OCI-LY1 (cell line): ENCODE measurements around the gene MAN1C1.

Source experiments
- H2AFZ ChIP-seq: fragments of 200-600 bp; sonication (generic), shearing (Covaris generic); 2 replicates; pipeline ENCODE4 v1.6.0; 2014; ENCODE audit warnings: antibody characterized with exemption, mild to moderate bottlenecking, low read length
- H3F3A ChIP-seq: fragments of 200-600 bp; sonication (generic), shearing (Covaris generic); 2 replicates; pipeline ENCODE4 v1.6.0; 2014; ENCODE audit warnings: mild to moderate bottlenecking, antibody characterized with exemption, low read length, moderate library complexity; ENCODE audit not compliant: insufficient read depth
- H3K27ac ChIP-seq: fragments of 200-600 bp; sonication (generic); 2 replicates; pipeline ENCODE4 v1.5.1; 2014; ENCODE audit warnings: low read length, mixed run types, mild to moderate bottlenecking, low read depth; ENCODE audit not compliant: poor library complexity, severe bottlenecking
- H3K27me3 ChIP-seq: fragments of 200-600 bp; sonication (generic); 2 replicates; pipeline ENCODE4 v1.6.0; 2014; ENCODE audit warnings: antibody characterized with exemption, mild to moderate bottlenecking, low read length, moderate library complexity; ENCODE audit not compliant: insufficient read depth
- H3K36me3 ChIP-seq: fragments of 200-600 bp; sonication (generic); 2 replicates; pipeline ENCODE4 v1.6.1; 2014; ENCODE audit warnings: mild to moderate bottlenecking, antibody characterized with exemption, low read length, moderate library complexity, mixed read lengths; ENCODE audit not compliant: insufficient read depth
- H3K4me1 ChIP-seq: fragments of 200-600 bp; sonication (generic); 2 replicates; pipeline ENCODE4 v1.5.1; 2014; ENCODE audit warnings: mild to moderate bottlenecking, low read length, moderate library complexity; ENCODE audit not compliant: insufficient read depth, severe bottlenecking
- H3K4me2 ChIP-seq: fragments of 200-600 bp; sonication (generic), shearing (Covaris generic); 2 replicates; pipeline ENCODE4 v1.6.1; 2014; ENCODE audit warnings: low read length
- H3K4me3 ChIP-seq: fragments of 200-600 bp; sonication (generic); 2 replicates; pipeline ENCODE4 v1.5.1; 2014; ENCODE audit warnings: low read length, low read depth, mild to moderate bottlenecking, mixed read lengths; ENCODE audit not compliant: poor library complexity, severe bottlenecking
- H3K79me2 ChIP-seq: fragments of 200-600 bp; shearing (Covaris generic); 2 replicates; pipeline ENCODE4 v1.6.1; 2016; ENCODE audit warnings: mixed run types, low read length, mixed read lengths; ENCODE audit not compliant: insufficient read depth
- H3K9ac ChIP-seq: fragments of 200-600 bp; sonication (generic), shearing (Covaris generic); 2 replicates; pipeline ENCODE4 v1.6.1; 2014; ENCODE audit warnings: mild to moderate bottlenecking, low read length, mixed read lengths
- H3K9me2 ChIP-seq: fragments of 200-600 bp; sonication (generic), shearing (Covaris generic); 2 replicates; pipeline ENCODE4 v1.6.1; 2014; ENCODE audit warnings: low read depth, mild to moderate bottlenecking, low read length, mixed read lengths
- H3K9me3 ChIP-seq: fragments of 200-600 bp; shearing (Covaris generic); 2 replicates; pipeline ENCODE4 v1.6.1; 2014; ENCODE audit warnings: low read length, mixed read lengths
- H4K20me1 ChIP-seq: fragments of 200-600 bp; sonication (generic), shearing (Covaris generic); 2 replicates; pipeline ENCODE4 v1.6.0; 2016; ENCODE audit warnings: mild to moderate bottlenecking, low read length; ENCODE audit not compliant: insufficient read depth
- CTCF ChIP-seq: fragments of 200-600 bp; sonication (generic), shearing (Covaris generic); IDR thresholded peaks from 2 replicates; pipeline ENCODE4 v1.5.1; 2017; ENCODE audit warnings: mild to moderate bottlenecking, antibody characterized with exemption, low read length, moderate library complexity, mixed read lengths
- EZH2 ChIP-seq: fragments of 200-600 bp; sonication (generic), shearing (Covaris generic); IDR thresholded peaks from 2 replicates; pipeline ENCODE4 v1.8.0; 2017; ENCODE audit warnings: borderline replicate concordance, mixed run types, mild to moderate bottlenecking, antibody characterized with exemption, low read length, moderate library complexity, mixed read lengths

Gene MAN1C1

GRCh38 chr1:25703671-25704266 lies 87.2 kb downstream of the MAN1C1 start:
- no peaks in the 10 kb centered on the region for H3F3A ChIP-seq
- no peak overlapping the region for H2AFZ ChIP-seq
- no peaks in the 10 kb centered on the region for H3K79me2 ChIP-seq
- no peaks in the 10 kb centered on the region for H3K4me1 ChIP-seq
- H3K9me2 ChIP-seq = no peaks in the 10 kb centered on the region
- no peak overlapping the region for H3K4me2 ChIP-seq
- H3K4me3 ChIP-seq = no peak overlapping the region
- TF ChIP-seq CTCF = no peak
- no peak for TF ChIP-seq EZH2
- no peak overlapping the region for H3K9ac ChIP-seq
- H3K27me3 ChIP-seq = peaks cover 14% of the 10 kb centered on the region; the same call in 1 of the 2 replicates
- H3K36me3 ChIP-seq = no peaks in the 10 kb centered on the region
- no peak overlapping the region for H3K27ac ChIP-seq
- no peaks in the 10 kb centered on the region for H3K9me3 ChIP-seq
- no peaks in the 10 kb centered on the region for H4K20me1 ChIP-seq

- H3F3A ChIP-seq = no peaks in the 10 kb centered on the region
- H3K4me3 ChIP-seq = no peak overlapping the region
- no peaks in the 10 kb centered on the region for H3K36me3 ChIP-seq
- H2AFZ ChIP-seq = no peak overlapping the region
- no peaks in the 10 kb centered on the region for H3K9me3 ChIP-seq
- H3K27ac ChIP-seq = no peak overlapping the region
- no peaks in the 10 kb centered on the region for H3K4me1 ChIP-seq
- no peaks in the 10 kb centered on the region for H3K79me2 ChIP-seq
- peaks cover 14% of the 10 kb centered on the region; the same call in 1 of the 2 replicates for H3K27me3 ChIP-seq
- H4K20me1 ChIP-seq = no peaks in the 10 kb centered on the region
- no peak for TF ChIP-seq CTCF
- TF ChIP-seq EZH2 = no peak
- H3K9me2 ChIP-seq = no peaks in the 10 kb centered on the region
- no peak overlapping the region for H3K4me2 ChIP-seq
- H3K9ac ChIP-seq = no peak overlapping the region
Observed at GRCh38 chr1:25704267-25704691, 87.7 kb downstream of the MAN1C1 start.

- H3F3A ChIP-seq = no peaks in the 10 kb centered on the region
- H4K20me1 ChIP-seq = no peaks in the 10 kb centered on the region
- TF ChIP-seq EZH2 (no peak), CTCF (no peak)
- no peak overlapping the region for H3K27ac ChIP-seq
- no peak overlapping the region for H2AFZ ChIP-seq
- H3K9me3 ChIP-seq = no peaks in the 10 kb centered on the region
- H3K27me3 ChIP-seq = peaks cover 14% of the 10 kb centered on the region; the same call in 1 of the 2 replicates
- no peak overlapping the region for H3K4me2 ChIP-seq
- no peaks in the 10 kb centered on the region for H3K36me3 ChIP-seq
- no peak overlapping the region for H3K4me3 ChIP-seq
- no peaks in the 10 kb centered on the region for H3K79me2 ChIP-seq
- no peak overlapping the region for H3K9ac ChIP-seq
- no peaks in the 10 kb centered on the region for H3K9me2 ChIP-seq
- no peaks in the 10 kb centered on the region for H3K4me1 ChIP-seq
Observed at GRCh38 chr1:25705699-25706098, 89.1 kb downstream of the MAN1C1 start.
